Daoy (cell line): Measurements from ENCODE around the gene OXCT1. TPM values are rescaled to one million over a fixed set of nuclear protein-coding genes. Genes with fewer than 3 reads are reported as not detected.

Experiments
- DNase-seq: peaks from one replicate; pipeline ENCODE4 v3.0.0-alpha.2; 2015; ENCODE audit warnings: low read depth
- total RNA-seq: library from RNA; depleted of rRNA; stranded (reverse); fragments of >200 nt; shearing (Covaris generic); gene quantifications from 2 replicates; pipeline ENCODE4 v1.2.3, GENCODE V29; 2014; rRNA removed

OXCT1 gene
- total RNA-seq, result 24.5 and 43.8 TPM in 2 replicates

GRCh38 chr5:41869724-41870626 lies at the start of gene OXCT1:
OXCT1 (minus strand) TSS chr5:41870425; CDS start chr5:41870358, 67 bp downstream.
- DNase-seq, result peak; percentile 88

- no peak for DNase-seq
Measured at GRCh38 chr5:41918105-41918504, 47.9 kb upstream of the OXCT1 start.

- DNase-seq, result no peak
Measured at GRCh38 chr5:41908374-41909079, 38.3 kb upstream of the OXCT1 start.

- DNase-seq, result no peak
Measured at GRCh38 chr5:41906151-41906550, 35.9 kb upstream of the OXCT1 start.

- DNase-seq, result peak; percentile 98
Measured at GRCh38 chr5:41903892-41904799, 33.9 kb upstream of the OXCT1 start, which contains the start of gene RIMOC1. RIMOC1 (plus strand) TSS chr5:41904344; CDS start chr5:41904368, 24 bp downstream.

- no peak for DNase-seq
Measured at GRCh38 chr5:41903382-41903891, 33.2 kb upstream of the OXCT1 start.

- no peak for DNase-seq
Measured at GRCh38 chr5:41896230-41896629, 26.0 kb upstream of the OXCT1 start.

GRCh38 chr5:41893074-41893851 lies 23.0 kb upstream of the OXCT1 start:
- no peak for DNase-seq

GRCh38 chr5:41892031-41892430 lies 21.8 kb upstream of the OXCT1 start:
- DNase-seq, result no peak

GRCh38 chr5:41891066-41891707 lies 21.0 kb upstream of the OXCT1 start:
- no peak for DNase-seq

- DNase-seq, result no peak
Measured at GRCh38 chr5:41885286-41885685, 15.1 kb upstream of the OXCT1 start.

- no peak for DNase-seq
Measured at GRCh38 chr5:41883936-41884335, 13.7 kb upstream of the OXCT1 start.

GRCh38 chr5:41883243-41883642 lies 13.0 kb upstream of the OXCT1 start:
- no peak for DNase-seq

- no peak for DNase-seq
Measured at GRCh38 chr5:41882765-41883164, 12.5 kb upstream of the OXCT1 start.

GRCh38 chr5:41878643-41879478 lies 8.6 kb upstream of the OXCT1 start:
- no peak for DNase-seq

GRCh38 chr5:41878173-41878572 lies 7.9 kb upstream of the OXCT1 start:
- no peak for DNase-seq

- DNase-seq, result no peak
Measured at GRCh38 chr5:41877408-41877807, 7.2 kb upstream of the OXCT1 start.

GRCh38 chr5:41876678-41877077 lies 6.5 kb upstream of the OXCT1 start:
- no peak for DNase-seq

- DNase-seq, result no peak
Measured at GRCh38 chr5:41875121-41875520, 4.9 kb upstream of the OXCT1 start.
